ENCODE measurements around the gene TMEM9. TPM values are rescaled to one million over a fixed set of nuclear protein-coding genes. Genes with fewer than 3 reads are reported as not detected.

Gene TMEM9
- total RNA-seq, 1 experiment from 2014 or later, result 69.7 TPM

DNA sequence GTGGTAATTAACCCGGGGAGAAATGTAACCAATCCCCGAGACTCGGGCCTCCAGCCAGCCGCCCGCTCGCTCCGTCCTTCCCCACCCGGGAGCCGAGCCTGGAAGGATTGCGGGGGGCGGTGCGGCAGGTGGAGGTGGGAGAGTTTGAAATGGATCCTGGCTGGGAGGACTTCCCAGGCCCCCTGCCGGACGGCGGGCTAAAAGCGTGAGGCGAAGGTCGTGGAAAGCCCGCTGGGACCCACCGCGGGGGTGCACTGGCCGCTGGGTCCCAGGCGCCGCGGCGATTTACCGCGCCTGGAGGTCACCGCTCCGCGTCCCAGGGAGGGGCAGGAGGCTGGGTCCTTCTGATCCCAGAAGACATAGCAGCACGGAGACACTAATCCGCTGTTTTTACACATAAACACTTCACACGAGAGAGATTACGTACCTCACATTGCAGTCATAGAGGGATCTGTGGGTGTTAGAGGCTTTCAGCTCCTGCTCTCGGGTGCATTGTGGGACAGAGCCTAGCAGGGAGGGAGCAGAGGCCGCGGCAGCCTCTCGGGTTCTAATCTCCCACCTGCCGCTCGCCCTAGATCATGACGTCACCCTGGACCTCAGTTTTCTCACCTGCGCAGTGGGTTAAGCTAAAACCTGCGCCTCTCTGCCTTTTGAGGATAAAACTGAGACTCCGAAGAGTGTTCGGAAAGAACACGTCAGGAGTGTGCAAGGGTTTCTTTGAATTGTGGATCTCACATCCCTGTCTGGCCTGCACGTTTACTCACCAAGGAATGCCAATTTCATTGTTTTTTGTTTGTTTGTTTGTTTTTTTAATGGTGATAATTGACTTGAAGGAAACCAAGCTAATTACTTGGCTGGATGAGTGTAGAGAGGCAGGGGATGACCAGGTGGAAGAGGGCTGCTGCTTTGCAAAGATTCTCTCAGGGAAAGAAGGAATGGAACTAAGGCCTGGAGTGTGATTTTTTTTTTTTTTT, 17.1 kb upstream of the TMEM9 start:
- ChIA-PET POLR2A (ENCODE audit: low non-redundant PET) (no interaction called here), CTCF (interaction anchor here (0.5 to 0.6 kb wide), 2 partner anchors 53 to 1132 kb away, joined by 4 to 6 read pairs; no protein-coding TSS in a partner anchor)
- H3K27ac ChIP-seq (ENCODE audit: low read depth, low read length, poor library complexity, severe bottlenecking), result no peak overlapping the region
- no peaks in the 10 kb centered on the region for H3K27me3 ChIP-seq (replicated peaks; ENCODE audit: insufficient read depth, low read depth, low read length, poor library complexity)
- BruUV-seq (replicated peaks), result no TSS peak
- TF ChIP-seq EZH2 (IDR thresholded peaks at IDR 0.05; ENCODE audit: borderline replicate concordance, low read depth, low read length, poor library complexity, severe bottlenecking), result no peak
- TF ChIP-seq, protein P1, sequence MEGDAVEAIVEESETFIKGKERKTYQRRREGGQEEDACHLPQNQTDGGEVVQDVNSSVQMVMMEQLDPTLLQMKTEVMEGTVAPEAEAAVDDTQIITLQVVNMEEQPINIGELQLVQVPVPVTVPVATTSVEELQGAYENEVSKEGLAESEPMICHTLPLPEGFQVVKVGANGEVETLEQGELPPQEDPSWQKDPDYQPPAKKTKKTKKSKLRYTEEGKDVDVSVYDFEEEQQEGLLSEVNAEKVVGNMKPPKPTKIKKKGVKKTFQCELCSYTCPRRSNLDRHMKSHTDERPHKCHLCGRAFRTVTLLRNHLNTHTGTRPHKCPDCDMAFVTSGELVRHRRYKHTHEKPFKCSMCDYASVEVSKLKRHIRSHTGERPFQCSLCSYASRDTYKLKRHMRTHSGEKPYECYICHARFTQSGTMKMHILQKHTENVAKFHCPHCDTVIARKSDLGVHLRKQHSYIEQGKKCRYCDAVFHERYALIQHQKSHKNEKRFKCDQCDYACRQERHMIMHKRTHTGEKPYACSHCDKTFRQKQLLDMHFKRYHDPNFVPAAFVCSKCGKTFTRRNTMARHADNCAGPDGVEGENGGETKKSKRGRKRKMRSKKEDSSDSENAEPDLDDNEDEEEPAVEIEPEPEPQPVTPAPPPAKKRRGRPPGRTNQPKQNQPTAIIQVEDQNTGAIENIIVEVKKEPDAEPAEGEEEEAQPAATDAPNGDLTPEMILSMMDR (conservative IDR thresholded peaks at IDR 0.05; ENCODE audit: low read depth, low read length), result peak; percentile 44
- H3K9me3 ChIP-seq (ENCODE audit: low read depth, low read length, poor library complexity, severe bottlenecking), result no peaks in the 10 kb centered on the region
- H3K36me3 ChIP-seq (ENCODE audit: insufficient read depth, low read length, poor library complexity, severe bottlenecking), result no peaks in the 10 kb centered on the region
- DNase-seq (ENCODE audit: low spot score), result peak; percentile 55
- H3K4me1 ChIP-seq (ENCODE audit: insufficient read depth, low read length, poor library complexity, severe bottlenecking), result peaks cover 5% of the 10 kb centered on the region
- intact Hi-C loops (cut with micrococcal nuclease; ENCODE audit: unreplicated experiment), result no loop called here
- peak overlapping the region; percentile 54 for H3K4me3 ChIP-seq (ENCODE audit: low read depth, low read length, poor library complexity, severe bottlenecking)

DNA sequence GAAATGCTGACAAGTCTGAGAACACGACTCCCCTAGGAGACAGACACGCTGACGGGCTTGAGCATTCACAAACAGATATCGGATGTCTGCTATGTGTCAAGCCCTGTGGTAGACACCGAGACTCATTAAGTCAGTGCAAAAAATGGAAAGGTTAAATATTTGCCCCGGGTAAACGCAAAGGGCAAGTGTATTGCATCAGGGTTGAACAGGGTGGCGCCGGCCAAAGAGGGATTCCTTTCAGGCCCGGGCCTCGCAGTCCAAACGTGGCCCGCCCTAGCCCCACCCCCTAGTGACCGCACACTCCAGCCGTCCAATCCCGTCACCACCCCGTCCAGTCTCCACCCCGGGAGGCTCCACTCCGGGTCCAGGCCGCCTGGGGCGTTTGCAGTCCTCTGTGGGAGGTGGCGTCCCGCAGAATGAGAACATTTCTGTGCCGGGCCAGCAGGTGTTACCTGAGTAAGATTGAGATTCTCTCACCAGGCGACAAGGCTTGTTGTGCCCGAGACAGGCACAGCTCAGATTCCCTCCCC, 16.3 kb upstream of the TMEM9 start:
- POLR2A ChIA-PET (ENCODE audit: low non-redundant PET), result no interaction called here
- CTCF ChIA-PET, result interaction anchor here (0.5 kb wide), 1 partner anchor 52 kb away, joined by 6 read pairs; no protein-coding TSS in a partner anchor
- no peak overlapping the region for H3K27ac ChIP-seq (ENCODE audit: low read depth, low read length, poor library complexity, severe bottlenecking)
- intact Hi-C loops (cut with micrococcal nuclease; ENCODE audit: unreplicated experiment), result no loop called here
- TF ChIP-seq, protein P1 (conservative IDR thresholded peaks at IDR 0.05; ENCODE audit: low read depth, low read length), result no peak
- no peak for TF ChIP-seq EZH2 (IDR thresholded peaks at IDR 0.05; ENCODE audit: borderline replicate concordance, low read depth, low read length, poor library complexity, severe bottlenecking)
- peak; percentile 76 for DNase-seq (ENCODE audit: low spot score)
- H3K4me3 ChIP-seq (ENCODE audit: low read depth, low read length, poor library complexity, severe bottlenecking), result peak overlapping the region; percentile 54
- BruUV-seq (replicated peaks), result no TSS peak
- H3K9me3 ChIP-seq (ENCODE audit: low read depth, low read length, poor library complexity, severe bottlenecking), result no peaks in the 10 kb centered on the region
- H3K36me3 ChIP-seq (ENCODE audit: insufficient read depth, low read length, poor library complexity, severe bottlenecking), result no peaks in the 10 kb centered on the region
- peaks cover 5% of the 10 kb centered on the region for H3K4me1 ChIP-seq (ENCODE audit: insufficient read depth, low read length, poor library complexity, severe bottlenecking)
- no peaks in the 10 kb centered on the region for H3K27me3 ChIP-seq (replicated peaks; ENCODE audit: insufficient read depth, low read depth, low read length, poor library complexity)

DNA sequence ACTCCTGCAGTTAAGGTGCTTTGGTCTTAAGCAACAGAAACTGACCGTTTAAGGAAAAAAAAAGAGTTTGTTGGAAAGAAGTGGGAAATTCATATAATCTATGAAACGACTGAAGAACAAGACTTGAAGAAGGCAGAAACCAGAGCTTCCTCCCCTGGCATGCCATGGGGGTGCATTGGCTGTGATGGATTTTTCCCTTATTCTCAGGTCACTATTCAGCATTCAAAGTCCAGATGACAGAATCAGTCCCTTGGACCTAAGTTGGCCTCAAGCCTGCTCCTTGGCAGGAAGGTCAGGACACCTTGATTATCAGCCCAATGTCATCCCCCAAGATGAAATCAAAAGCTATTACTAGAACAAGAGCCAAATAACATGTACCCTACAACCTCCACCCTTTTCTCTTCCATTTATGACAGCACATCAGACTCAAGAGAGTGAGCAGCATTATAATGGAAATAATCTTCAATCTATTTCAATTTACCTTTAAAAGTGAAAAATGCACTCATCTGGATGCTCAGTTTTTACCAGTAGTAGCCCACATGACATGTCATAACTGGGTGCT, 15.8 kb upstream of the TMEM9 start:
- intact Hi-C loops (cut with micrococcal nuclease; ENCODE audit: unreplicated experiment), result no loop called here
- no TSS peak for BruUV-seq (replicated peaks)
- H3K36me3 ChIP-seq (ENCODE audit: insufficient read depth, low read length, poor library complexity, severe bottlenecking), result no peaks in the 10 kb centered on the region
- H3K4me3 ChIP-seq (ENCODE audit: low read depth, low read length, poor library complexity, severe bottlenecking), result peak overlapping the region; percentile 54
- ChIA-PET CTCF (no interaction called here), POLR2A (ENCODE audit: low non-redundant PET) (no interaction called here)
- H3K27ac ChIP-seq (ENCODE audit: low read depth, low read length, poor library complexity, severe bottlenecking), result no peak overlapping the region
- no peak for TF ChIP-seq EZH2 (IDR thresholded peaks at IDR 0.05; ENCODE audit: borderline replicate concordance, low read depth, low read length, poor library complexity, severe bottlenecking)
- TF ChIP-seq, protein P1 (conservative IDR thresholded peaks at IDR 0.05; ENCODE audit: low read depth, low read length), result no peak
- H3K27me3 ChIP-seq (replicated peaks; ENCODE audit: insufficient read depth, low read depth, low read length, poor library complexity), result no peaks in the 10 kb centered on the region
- peaks cover 5% of the 10 kb centered on the region for H3K4me1 ChIP-seq (ENCODE audit: insufficient read depth, low read length, poor library complexity, severe bottlenecking)
- DNase-seq (ENCODE audit: low spot score), result no peak
- H3K9me3 ChIP-seq (ENCODE audit: low read depth, low read length, poor library complexity, severe bottlenecking), result no peaks in the 10 kb centered on the region

All from A673 (cell line).